DMS114 treated with DMSO at 0.1 percent for 48 hours (cell line): ENCODE measurements around the gene GGT6.

Experiments
- DNase-seq: peaks from one replicate; lab custom pipeline; 2025; ENCODE audit not compliant: unreplicated experiment; lab: John Stamatoyannopoulos, UW

The GGT6 gene

GRCh38 chr17:4576729-4577322 lies 16.4 kb upstream of the GGT6 start:
- no peak for DNase-seq

GRCh38 chr17:4576161-4576558 lies 15.8 kb upstream of the GGT6 start:
- no peak for DNase-seq

GRCh38 chr17:4574448-4575045 lies 14.2 kb upstream of the GGT6 start:
- no peak for DNase-seq

GRCh38 chr17:4573669-4574068 lies 13.3 kb upstream of the GGT6 start:
- no peak for DNase-seq

GRCh38 chr17:4573115-4573514 lies 12.7 kb upstream of the GGT6 start:
- no peak for DNase-seq

GRCh38 chr17:4572131-4572530 lies 11.8 kb upstream of the GGT6 start:
- no peak for DNase-seq

GRCh38 chr17:4569591-4569990 lies 9.2 kb upstream of the GGT6 start:
- DNase-seq = no peak

- DNase-seq = peak; percentile 51
Measured at GRCh38 chr17:4566785-4567184, 6.4 kb upstream of the GGT6 start.

- peak; percentile 78 for DNase-seq
Measured at GRCh38 chr17:4565209-4566141, 5.1 kb upstream of the GGT6 start.

- no peak for DNase-seq
Measured at GRCh38 chr17:4562015-4562969, 1.9 kb upstream of the GGT6 start.

GRCh38 chr17:4560837-4561256 lies 470 bp upstream of the GGT6 start:
- DNase-seq = no peak

- no peak for DNase-seq
Measured at GRCh38 chr17:4559966-4560365, 411 bp downstream of the GGT6 start.

GRCh38 chr17:4559139-4559791 lies 1.1 kb downstream of the GGT6 start:
- no peak for DNase-seq

GRCh38 chr17:4558347-4558971 lies 1.9 kb downstream of the GGT6 start:
- DNase-seq = no peak

GRCh38 chr17:4557626-4558346 lies 2.6 kb downstream of the GGT6 start:
- DNase-seq = no peak

GRCh38 chr17:4556996-4557395 lies 3.4 kb downstream of the GGT6 start:
- no peak for DNase-seq

- no peak for DNase-seq
Measured at GRCh38 chr17:4555873-4556759, 4.3 kb downstream of the GGT6 start.
